H9 (cell line): Measurements from ENCODE around the gene PIP4K2A. TPM values are rescaled to one million over a fixed set of nuclear protein-coding genes. Genes with fewer than 3 reads are reported as not detected.

Experiments
- DNase-seq: peaks from one replicate; pipeline ENCODE4 v3.0.0-alpha.2; 2017
- H2AFZ ChIP-seq: one replicate; pipeline ENCODE4 v1.6.1; 2013; ENCODE audit warnings: mild to moderate bottlenecking, low read length, control low read depth, moderate library complexity
- H2AK5ac ChIP-seq: 2 replicates; pipeline ENCODE4 v1.6.1; 2013; ENCODE audit warnings: low read length, control low read depth, mixed read lengths; ENCODE audit not compliant: insufficient read length
- H2BK120ac ChIP-seq: one replicate; pipeline ENCODE4 v1.6.1; 2013; ENCODE audit warnings: low read depth, mild to moderate bottlenecking, low read length, control low read depth, inconsistent platforms; ENCODE audit not compliant: poor library complexity, severe bottlenecking
- H2BK12ac ChIP-seq: 2 replicates; pipeline ENCODE4 v1.6.1; 2013; ENCODE audit warnings: low read length, control low read depth, mixed read lengths, low read depth; ENCODE audit not compliant: insufficient read length
- H2BK15ac ChIP-seq: 2 replicates; pipeline ENCODE4 v1.6.1; 2013; ENCODE audit warnings: low read depth, low read length, control low read depth
- H2BK20ac ChIP-seq: one replicate; pipeline ENCODE4 v1.6.1; 2013; ENCODE audit warnings: low read depth, mild to moderate bottlenecking, low read length, control low read depth, inconsistent platforms; ENCODE audit not compliant: poor library complexity, severe bottlenecking
- H2BK5ac ChIP-seq: 2 replicates; pipeline ENCODE4 v1.6.1; 2013; ENCODE audit warnings: low read length, control low read depth, mixed read lengths; ENCODE audit not compliant: insufficient read length
- H3K14ac ChIP-seq: 2 replicates; pipeline ENCODE4 v1.6.1; 2013; ENCODE audit warnings: low read length, control low read depth; ENCODE audit not compliant: insufficient read depth
- H3K18ac ChIP-seq: 2 replicates; pipeline ENCODE4 v1.6.1; 2013; ENCODE audit warnings: low read depth, mild to moderate bottlenecking, mixed read lengths, low read length, control low read depth; ENCODE audit not compliant: insufficient read length
- H3K23ac ChIP-seq: 2 replicates; pipeline ENCODE4 v1.6.1; 2013; ENCODE audit warnings: low read length, control low read depth, mixed read lengths, low read depth; ENCODE audit not compliant: insufficient read length
- H3K23me2 ChIP-seq: 2 replicates; pipeline ENCODE4 v1.6.1; 2013; ENCODE audit warnings: low read depth, mild to moderate bottlenecking, mixed read lengths, low read length, control low read depth; ENCODE audit not compliant: insufficient read length, poor library complexity, severe bottlenecking
- H3K27ac ChIP-seq: 2 replicates; pipeline ENCODE4 v1.5.1; 2013; ENCODE audit warnings: low read length, control low read depth, mixed read lengths, low read depth; ENCODE audit not compliant: insufficient read length
- H3K27me3 ChIP-seq: 2 replicates; pipeline ENCODE4 v1.6.1; 2013; ENCODE audit warnings: low read length, control low read depth, inconsistent platforms; ENCODE audit not compliant: insufficient read depth
- H3K4ac ChIP-seq: 2 replicates; pipeline ENCODE4 v1.6.1; 2013; ENCODE audit warnings: low read depth, mild to moderate bottlenecking, control low read depth, inconsistent platforms, low read length, moderate library complexity
- H3K4me1 ChIP-seq: 2 replicates; pipeline ENCODE4 v1.6.1; 2013; ENCODE audit warnings: low read length, control low read depth, inconsistent platforms; ENCODE audit not compliant: insufficient read depth
- H3K4me2 ChIP-seq: 2 replicates; pipeline ENCODE4 v1.6.1; 2013; ENCODE audit warnings: low read length, control low read depth, mixed read lengths; ENCODE audit not compliant: insufficient read length, insufficient read depth
- H3K56ac ChIP-seq: 2 replicates; pipeline ENCODE4 v1.6.1; 2013; ENCODE audit warnings: low read depth, mild to moderate bottlenecking, mixed read lengths, low read length, control low read depth; ENCODE audit not compliant: insufficient read length
- H3K79me1 ChIP-seq: 2 replicates; pipeline ENCODE4 v1.6.1; 2013; ENCODE audit warnings: low read depth, mild to moderate bottlenecking, moderate library complexity, low read length, control low read depth, inconsistent platforms; ENCODE audit not compliant: insufficient read depth, poor library complexity, severe bottlenecking
- H3K79me2 ChIP-seq: 2 replicates; pipeline ENCODE4 v1.6.1; 2013; ENCODE audit warnings: low read length, control low read depth, inconsistent platforms; ENCODE audit not compliant: insufficient read depth
- H3K9ac ChIP-seq: 2 replicates; pipeline ENCODE4 v1.6.1; 2013; ENCODE audit warnings: low read length, control low read depth, mixed read lengths; ENCODE audit not compliant: insufficient read length; ENCODE audit errors: extremely low read depth
- H3K9me3 ChIP-seq: one replicate; pipeline ENCODE4 v1.6.1; 2013; ENCODE audit warnings: low read depth, low read length, inconsistent platforms; ENCODE audit not compliant: control insufficient read depth
- H3T11ph ChIP-seq: one replicate; pipeline ENCODE4 v1.6.1; 2013; ENCODE audit warnings: mild to moderate bottlenecking, low read length, control low read depth, inconsistent platforms
- H4K20me1 ChIP-seq: one replicate; pipeline ENCODE4 v1.6.1; 2013; ENCODE audit not compliant: control insufficient read depth, insufficient read length, insufficient read depth
- H4K5ac ChIP-seq: 2 replicates; pipeline ENCODE4 v1.6.1; 2013; ENCODE audit warnings: low read depth, mild to moderate bottlenecking, mixed read lengths, low read length, control low read depth; ENCODE audit not compliant: insufficient read length
- H4K8ac ChIP-seq: replicated peaks from 2 replicates; pipeline ENCODE4 v1.6.1; 2013; ENCODE audit warnings: low read length, control low read depth, mixed read lengths, low read depth; ENCODE audit not compliant: insufficient read length
- H4K91ac ChIP-seq: 2 replicates; pipeline ENCODE4 v1.6.1; 2013; ENCODE audit warnings: low read depth, mild to moderate bottlenecking, moderate library complexity, mixed read lengths, low read length, control low read depth; ENCODE audit not compliant: insufficient read length
- H3K27ac Mint-ChIP-seq, 3 experiments: 2 replicates in 2 of 3; 3 replicates in 1 of 3; pipeline ENCODE4 v1.8.0; 2020 to 2021; ENCODE audit warnings: mixed read lengths in 3 of 3, mild to moderate bottlenecking in 1 of 3, moderate library complexity in 1 of 3
- H3K27me3 Mint-ChIP-seq: 2 replicates; pipeline ENCODE4 v1.8.0; 2021; ENCODE audit warnings: low read depth, mild to moderate bottlenecking, moderate library complexity, mixed read lengths
- H3K36me3 Mint-ChIP-seq, 3 experiments: 2 replicates in 2 of 3; 3 replicates in 1 of 3; pipeline ENCODE4 v1.8.0; 2020 to 2021; ENCODE audit warnings: low read depth in 3 of 3, mixed read lengths in 3 of 3; ENCODE audit not compliant: insufficient read depth in 1 of 3
- H3K4me1 Mint-ChIP-seq, 2 experiments: 2 replicates each; pipeline ENCODE4 v1.8.0; 2020; ENCODE audit warnings: mixed read lengths in 2 of 2
- H3K4me3 Mint-ChIP-seq, 2 experiments: 2 replicates in 1 of 2; 3 replicates in 1 of 2; pipeline ENCODE4 v1.8.0; 2020 to 2021; ENCODE audit warnings: mild to moderate bottlenecking in 2 of 2, mixed read lengths in 2 of 2, moderate library complexity in 1 of 2
- H3K9me3 Mint-ChIP-seq, 2 experiments: 2 replicates in 1 of 2; 3 replicates in 1 of 2; pipeline ENCODE4 v1.8.0; 2020; ENCODE audit warnings: mild to moderate bottlenecking in 2 of 2, mixed read lengths in 2 of 2, moderate library complexity in 1 of 2
- CTCF ChIP-seq: fragments of 200-600 bp; sonication (generic); conservative IDR thresholded peaks from 3 replicates; pipeline ENCODE4 v1.8.0; 2021; ENCODE audit warnings: antibody characterized with exemption, mild to moderate bottlenecking
- WGBS: extraction: QIAGEN DNeasy Blood & Tissue Kit; methylation state at CpG from one replicate; pipeline ENCODE4 v1.1.7; 2013; ENCODE audit warnings: missing lambda C conversion rate, low lambda C conversion rate, mixed read lengths; ENCODE audit not compliant: insufficient read length; ENCODE audit errors: extremely low coverage; 5-methylcytosine and 5-hydroxymethylcytosine counted together
- total RNA-seq: library from RNA; stranded (reverse); gene quantifications from 2 replicates; pipeline ENCODE4 v1.2.1, GENCODE V29; 2021

Gene PIP4K2A
- total RNA-seq, 1 experiment from 2014 or later = 33.6 TPM

- no peak overlapping the region for H2BK20ac ChIP-seq
- H3K4me1 Mint-ChIP-seq = peaks cover 32 to 35% of the 10 kb centered on the region in 2 experiments
- no peak overlapping the region for H2BK120ac ChIP-seq
- no peak overlapping the region for H3K27ac ChIP-seq
- no peak overlapping the region for H2AFZ ChIP-seq
- H3K27ac Mint-ChIP-seq = no peak overlapping the region
- H2BK15ac ChIP-seq = no peak overlapping the region
- H3K56ac ChIP-seq = no peak overlapping the region
- TF ChIP-seq CTCF = no peak
- H2BK5ac ChIP-seq = no peak overlapping the region
- H3K23me2 ChIP-seq = no peaks in the 10 kb centered on the region
- no peak for DNase-seq
- H3K27me3 Mint-ChIP-seq = no peaks in the 10 kb centered on the region
- H3K27me3 ChIP-seq = no peaks in the 10 kb centered on the region
- peaks cover 7% of the 10 kb centered on the region for H3K79me1 ChIP-seq
- WGBS = no CpG with 5 or more reads among the region's 2 CpGs
- H3K9me3 ChIP-seq = no peaks in the 10 kb centered on the region
- H3K36me3 Mint-ChIP-seq = no peaks in the 10 kb centered on the region
- no peak overlapping the region for H3T11ph ChIP-seq
- H2AK5ac ChIP-seq = no peak overlapping the region
- no peak overlapping the region for H4K5ac ChIP-seq
- no peak overlapping the region for H3K4me2 ChIP-seq
- peaks cover 2% of the 10 kb centered on the region; the same call in 1 of the 2 replicates for H3K4me1 ChIP-seq
- no peak overlapping the region for H3K4ac ChIP-seq
- H4K91ac ChIP-seq = no peak overlapping the region
- H4K8ac ChIP-seq = no peak overlapping the region
- H3K79me2 ChIP-seq = peaks cover 6% of the 10 kb centered on the region; the same call in 1 of the 2 replicates
- no peak overlapping the region for H3K14ac ChIP-seq
- no peaks in the 10 kb centered on the region for H4K20me1 ChIP-seq
- H3K23ac ChIP-seq = no peak overlapping the region
- no peaks in the 10 kb centered on the region for H3K9me3 Mint-ChIP-seq
- no peak overlapping the region for H3K18ac ChIP-seq
- H2BK12ac ChIP-seq = no peak overlapping the region
- no peak overlapping the region for H3K9ac ChIP-seq
- no peak overlapping the region for H3K4me3 Mint-ChIP-seq
These were observed 49.0 kb downstream of the PIP4K2A start for GRCh38 chr10:22665329-22665728.
